Smooth muscle cell of trachea (primary cell): ENCODE results near the gene LMAN2L. TPM values are rescaled to one million over a fixed set of nuclear protein-coding genes. Genes with fewer than 3 reads are reported as not detected.

Experiments
- total RNA-seq: library from RNA; depleted of rRNA; stranded (reverse); fragments of >200 nt; gene quantifications from 2 replicates; pipeline ENCODE4 v1.2.1, GENCODE V29; 2014

Gene LMAN2L, protein sequence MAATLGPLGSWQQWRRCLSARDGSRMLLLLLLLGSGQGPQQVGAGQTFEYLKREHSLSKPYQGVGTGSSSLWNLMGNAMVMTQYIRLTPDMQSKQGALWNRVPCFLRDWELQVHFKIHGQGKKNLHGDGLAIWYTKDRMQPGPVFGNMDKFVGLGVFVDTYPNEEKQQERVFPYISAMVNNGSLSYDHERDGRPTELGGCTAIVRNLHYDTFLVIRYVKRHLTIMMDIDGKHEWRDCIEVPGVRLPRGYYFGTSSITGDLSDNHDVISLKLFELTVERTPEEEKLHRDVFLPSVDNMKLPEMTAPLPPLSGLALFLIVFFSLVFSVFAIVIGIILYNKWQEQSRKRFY
- 28.5 and 38.9 TPM in 2 replicates for total RNA-seq

DNA sequence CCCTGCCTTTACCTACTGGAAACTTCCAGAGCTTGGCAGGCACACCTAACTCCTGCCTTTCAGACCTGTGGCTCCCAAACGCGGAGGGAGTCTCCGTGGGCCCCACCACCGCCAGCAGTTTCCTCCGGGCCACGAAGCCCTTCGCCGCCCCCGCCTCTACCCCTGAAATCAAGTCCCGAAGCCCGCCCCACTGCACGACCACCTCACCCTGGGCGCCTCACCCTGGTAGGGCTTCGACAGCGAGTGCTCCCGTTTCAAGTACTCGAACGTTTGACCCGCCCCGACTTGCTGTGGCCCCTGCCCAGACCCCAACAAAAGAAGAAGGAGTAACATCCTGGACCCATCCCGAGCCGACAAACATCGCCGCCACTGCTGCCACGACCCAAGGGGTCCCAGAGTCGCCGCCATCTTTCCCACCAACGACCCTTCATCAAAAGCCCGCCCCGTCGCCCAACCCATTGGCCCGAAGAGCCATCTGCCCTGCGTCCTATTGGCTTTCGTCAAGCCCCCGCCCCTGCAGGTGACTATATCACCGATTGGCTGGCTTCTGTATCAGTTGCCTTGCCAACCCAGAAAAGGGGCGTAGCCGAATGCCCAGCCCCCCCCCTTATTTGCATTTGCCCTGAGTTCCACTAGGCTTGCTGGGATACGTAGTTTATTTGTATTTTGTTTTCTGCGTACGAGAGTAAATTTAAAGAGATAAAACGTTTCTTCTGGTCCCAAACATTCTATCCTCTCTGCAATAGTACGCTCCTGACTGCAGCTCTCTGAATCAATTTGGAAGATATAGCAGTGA is at the start of gene LMAN2L:
Gene LMAN2L, minus strand, starts transcription at position 432 of the 796 bp plus-strand sequence. Its CDS starts 24 bp downstream, at position 408.

DNA sequence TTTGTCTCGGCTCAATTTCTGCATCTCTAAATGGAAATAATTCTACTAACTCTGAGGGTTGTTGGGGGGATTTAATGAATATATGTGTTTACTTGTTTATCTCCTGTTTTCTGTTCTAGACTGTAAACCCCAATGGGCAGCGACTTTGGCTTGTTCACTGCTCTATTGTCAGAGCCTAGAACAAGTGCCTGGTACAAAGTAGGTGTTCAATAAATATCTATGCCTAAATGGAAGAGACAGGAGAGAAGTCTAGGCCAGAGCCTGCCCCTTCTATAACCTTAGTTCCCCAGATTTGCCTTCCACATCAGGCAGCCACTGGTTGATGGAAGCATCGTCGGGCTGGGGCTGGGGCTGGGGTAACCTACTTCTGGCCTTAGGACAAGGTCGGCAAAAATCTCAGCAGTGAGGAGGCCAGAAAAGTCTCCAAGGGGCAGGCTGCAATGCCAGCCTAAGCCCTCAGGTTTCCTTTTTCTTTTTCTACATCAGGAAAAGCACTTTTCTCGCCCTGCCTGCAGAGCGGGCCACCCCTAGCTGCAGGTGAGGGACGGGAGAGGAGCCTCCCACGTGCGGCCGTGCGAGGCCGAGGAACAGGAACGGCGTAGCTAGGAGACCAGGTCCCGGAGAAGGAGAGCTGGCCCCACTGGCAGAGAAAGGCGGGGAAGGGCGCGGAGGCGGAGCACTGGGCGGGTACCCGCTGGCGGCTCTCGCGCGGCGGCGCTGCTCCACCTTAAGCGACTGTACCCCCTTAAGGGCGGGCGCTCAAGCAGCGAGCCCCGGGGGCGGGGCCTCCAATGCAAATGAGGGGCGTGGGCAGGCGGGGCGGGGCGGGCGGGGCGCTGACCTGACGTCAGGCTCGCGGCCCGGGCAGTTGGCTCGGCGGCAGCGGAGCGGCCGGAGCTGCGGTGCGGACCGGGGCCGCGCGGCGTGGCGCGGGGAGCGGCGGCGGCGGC is 20.4 kb upstream of the LMAN2L start, which contains the start of gene CNNM4:
Gene CNNM4, plus strand, starts transcription at position 867 of the 950 bp plus-strand sequence. CDS start 98 bp downstream, outside the sequence.

Other genes starting within 250 kb of the LMAN2L start
- 0.17 TPM in 1 of 2 replicates, not detected in the other for gene NEURL3, start 234.7 kb downstream of the LMAN2L start, total RNA-seq
- 10.9 and 15.5 TPM in 2 replicates for gene ARID5A, start 203.3 kb downstream of the LMAN2L start, total RNA-seq
- gene KANSL3, start 101.8 kb downstream of the LMAN2L start, total RNA-seq: 47.6 and 51.4 TPM in 2 replicates
- 1.3 and 1.9 TPM in 2 replicates for gene FER1L5, start 97.3 kb downstream of the LMAN2L start, total RNA-seq
- gene CNNM4, start 20.8 kb upstream of the LMAN2L start, total RNA-seq: 3.1 and 4.1 TPM in 2 replicates
- 6.5 and 11.4 TPM in 2 replicates for gene CNNM3, start 76.2 kb upstream of the LMAN2L start, total RNA-seq
- gene ANKRD23, start 104.0 kb upstream of the LMAN2L start, total RNA-seq: 1.2 and 1.9 TPM in 2 replicates
- 6.1 and 6.5 TPM in 2 replicates for gene ANKRD39, start 118.0 kb upstream of the LMAN2L start, total RNA-seq
- gene SEMA4C, start 130.0 kb upstream of the LMAN2L start, total RNA-seq: 25.0 and 27.5 TPM in 2 replicates
- not detected in 2 replicates for gene FAM178B, start 246.5 kb upstream of the LMAN2L start, total RNA-seq